ENCODE measurements around the gene FLRT1. TPM values are rescaled to one million over a fixed set of nuclear protein-coding genes. Genes with fewer than 3 reads are reported as not detected.
A peak's percentile ranks its signal among the peaks of the same experiment; 100 is the strongest.

Gene FLRT1
- total and polyA plus RNA-seq, 2 of the 13 experiments (the other 11 are each of a cell fraction or from before 2014, with no cell fraction given): 0.02 to 0.08 TPM

- TF ChIP-seq ZNF704 (CRISPR knock-in tag; IDR thresholded peaks at IDR 0.05; ENCODE audit: borderline replicate concordance): peak; percentile 80; the same call in 1 of the 2 replicates
- TF ChIP-seq REPIN1 (CRISPR knock-in tag; IDR thresholded peaks at IDR 0.05; ENCODE audit: borderline replicate concordance, low read depth): peak; percentile 53; the same call in 1 of the 2 replicates
- TF ChIP-seq ZNF446 (CRISPR knock-in tag; IDR thresholded peaks at IDR 0.05): no peak
- no peak for TF ChIP-seq ZMYM3 (CRISPR knock-in tag; IDR thresholded peaks at IDR 0.05)
- peak; percentile 56; the same call in 1 of the 2 replicates for TF ChIP-seq RNF219 (CRISPR knock-in tag; IDR thresholded peaks at IDR 0.05)
- peak; percentile 91 for TF ChIP-seq ARID4A (CRISPR knock-in tag; IDR thresholded peaks at IDR 0.05; ENCODE audit: borderline replicate concordance)
- no peak for TF ChIP-seq HMG20B (CRISPR knock-in tag; conservative IDR thresholded peaks at IDR 0.05)
- TF ChIP-seq ZBTB33 (CRISPR knock-in tag; IDR thresholded peaks at IDR 0.05): no peak
- TF ChIP-seq TEAD3 (CRISPR knock-in tag; optimal IDR thresholded peaks at IDR 0.05; ENCODE audit: borderline replicate concordance): peak; percentile 75
- TF ChIP-seq ZEB1 (IDR thresholded peaks at IDR 0.05; ENCODE audit: insufficient replicate concordance, low read depth): no peak
- no peak; the same call in 1 of the 2 replicates for TF ChIP-seq ZSCAN22 (CRISPR knock-in tag; IDR thresholded peaks at IDR 0.05)
- TF ChIP-seq ATF6 (CRISPR knock-in tag; conservative IDR thresholded peaks at IDR 0.05): 0 out of 2 replicates have a peak, but pooled peaks have one; percentile 81
- no peak for TF ChIP-seq ZNF746 (CRISPR knock-in tag; IDR thresholded peaks at IDR 0.05)
- no peak for TF ChIP-seq CBX2 (IDR thresholded peaks at IDR 0.05; ENCODE audit: low read depth, low read length)
- TF ChIP-seq CBX2 (CRISPR knock-in tag; IDR thresholded peaks at IDR 0.05; ENCODE audit: low read depth): no peak
Observed at GRCh38 chr11:63986156-63986931, 49.4 kb upstream of the FLRT1 start, which contains the start of gene OTUB1 (continued).
